ACHN (cell line): ENCODE measurements around the gene CD40.

ENCODE experiments used
- DNase-seq: peaks from one replicate; pipeline ENCODE4 v3.0.0-alpha.2; 2015
- in situ Hi-C: cut with HindIII; loops from 2 replicates; pipeline ENCODE4 v1.10.0; 2017; ENCODE audit warnings: low sequenced_read_pairs, low pct_ligation_motif_present, low pct_unique_long_range_greater_than_20kb

Gene CD40

GRCh38 chr20:46158476-46158987 lies 40.4 kb downstream of the CD40 start:
- in situ Hi-C loops: no loop called here

GRCh38 chr20:46159101-46159897 lies 41.2 kb downstream of the CD40 start:
- in situ Hi-C loops: no loop called here
- DNase-seq: no peak

More at GRCh38 chr20:46158476-46158987, 40.4 kb downstream of the CD40 start:
- DNase-seq: no peak

GRCh38 chr20:46160661-46161060 lies 42.5 kb downstream of the CD40 start:
- DNase-seq: no peak
- in situ Hi-C loops: no loop called here

GRCh38 chr20:46161921-46162320 lies 43.8 kb downstream of the CD40 start:
- no peak for DNase-seq
- in situ Hi-C loops: no loop called here

GRCh38 chr20:46164254-46164653 lies 46.1 kb downstream of the CD40 start:
- no peak for DNase-seq

GRCh38 chr20:46167080-46167479 lies 49.0 kb downstream of the CD40 start:
- in situ Hi-C loops: no loop called here
- no peak for DNase-seq

More at GRCh38 chr20:46164254-46164653, 46.1 kb downstream of the CD40 start:
- in situ Hi-C loops: no loop called here

GRCh38 chr20:46168438-46168837 lies 50.3 kb downstream of the CD40 start:
- in situ Hi-C loops: no loop called here
- DNase-seq: no peak

GRCh38 chr20:46169245-46170171 lies 51.4 kb downstream of the CD40 start:
- in situ Hi-C loops: no loop called here
- DNase-seq: no peak

- DNase-seq: no peak
- in situ Hi-C loops: no loop called here
Measured at GRCh38 chr20:46171476-46171875, 53.4 kb downstream of the CD40 start.

GRCh38 chr20:46171909-46172308 lies 53.8 kb downstream of the CD40 start:
- in situ Hi-C loops: no loop called here
- no peak for DNase-seq

- in situ Hi-C loops: no loop called here
- DNase-seq: no peak
Measured at GRCh38 chr20:46172455-46172854, 54.3 kb downstream of the CD40 start.

- in situ Hi-C loops: no loop called here
- DNase-seq: no peak
Measured at GRCh38 chr20:46172961-46173536, 54.9 kb downstream of the CD40 start.

GRCh38 chr20:46173652-46174468 lies 55.7 kb downstream of the CD40 start:
- in situ Hi-C loops: no loop called here
- no peak for DNase-seq

GRCh38 chr20:46174469-46175126 lies 56.5 kb downstream of the CD40 start:
- no peak for DNase-seq
- in situ Hi-C loops: no loop called here

GRCh38 chr20:46175127-46175494 lies 57.0 kb downstream of the CD40 start:
- in situ Hi-C loops: no loop called here
- DNase-seq: no peak

- in situ Hi-C loops: no loop called here
- no peak for DNase-seq
Measured at GRCh38 chr20:46176739-46177378, 58.7 kb downstream of the CD40 start.

- no peak for DNase-seq
- in situ Hi-C loops: no loop called here
Measured at GRCh38 chr20:46177768-46178167, 59.7 kb downstream of the CD40 start.
